ENCODE data around the gene OR1K1.

The OR1K1 gene

DNA sequence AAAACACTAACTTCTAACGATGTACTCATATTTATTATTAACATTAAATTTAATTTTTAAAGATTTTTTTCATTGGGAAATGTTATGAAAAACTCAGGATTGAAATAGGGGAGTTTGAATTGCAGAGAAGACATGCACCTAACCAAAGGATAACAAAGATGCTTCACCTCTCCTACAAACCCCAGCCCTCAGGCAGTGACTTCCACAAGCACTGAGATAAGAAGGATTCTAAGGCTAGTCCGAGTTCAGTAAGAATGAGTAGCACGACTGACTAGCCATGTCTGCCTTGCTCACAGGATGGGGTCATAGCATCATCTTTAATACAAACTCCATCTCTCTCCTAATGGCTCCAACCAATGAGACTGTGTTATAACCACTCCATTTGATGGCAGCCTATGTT, 18.3 kb upstream of the OR1K1 start:
- TF ChIP-seq, protein P1, sequence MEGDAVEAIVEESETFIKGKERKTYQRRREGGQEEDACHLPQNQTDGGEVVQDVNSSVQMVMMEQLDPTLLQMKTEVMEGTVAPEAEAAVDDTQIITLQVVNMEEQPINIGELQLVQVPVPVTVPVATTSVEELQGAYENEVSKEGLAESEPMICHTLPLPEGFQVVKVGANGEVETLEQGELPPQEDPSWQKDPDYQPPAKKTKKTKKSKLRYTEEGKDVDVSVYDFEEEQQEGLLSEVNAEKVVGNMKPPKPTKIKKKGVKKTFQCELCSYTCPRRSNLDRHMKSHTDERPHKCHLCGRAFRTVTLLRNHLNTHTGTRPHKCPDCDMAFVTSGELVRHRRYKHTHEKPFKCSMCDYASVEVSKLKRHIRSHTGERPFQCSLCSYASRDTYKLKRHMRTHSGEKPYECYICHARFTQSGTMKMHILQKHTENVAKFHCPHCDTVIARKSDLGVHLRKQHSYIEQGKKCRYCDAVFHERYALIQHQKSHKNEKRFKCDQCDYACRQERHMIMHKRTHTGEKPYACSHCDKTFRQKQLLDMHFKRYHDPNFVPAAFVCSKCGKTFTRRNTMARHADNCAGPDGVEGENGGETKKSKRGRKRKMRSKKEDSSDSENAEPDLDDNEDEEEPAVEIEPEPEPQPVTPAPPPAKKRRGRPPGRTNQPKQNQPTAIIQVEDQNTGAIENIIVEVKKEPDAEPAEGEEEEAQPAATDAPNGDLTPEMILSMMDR (conservative IDR thresholded peaks at IDR 0.05), result no peak
- no peak overlapping the region for H3K27ac ChIP-seq

DNA sequence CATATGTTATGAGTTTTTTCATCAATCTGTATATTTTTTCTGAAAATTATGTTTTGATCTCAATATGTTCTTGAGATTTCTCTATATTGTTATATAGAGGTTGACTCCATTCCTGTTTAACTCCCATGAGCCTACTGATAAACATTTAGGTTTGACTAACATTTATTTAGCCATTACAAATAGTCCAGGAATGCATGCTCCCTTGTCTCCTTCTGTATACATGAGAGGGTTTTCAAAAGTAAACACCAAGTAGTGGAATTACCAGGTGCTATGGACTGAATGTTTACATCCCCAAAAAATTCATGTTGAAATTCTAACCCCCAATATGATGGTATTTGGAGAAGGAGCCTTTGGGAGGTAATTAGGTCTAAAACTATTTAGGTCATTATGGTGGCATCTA, 14.7 kb upstream of the OR1K1 start:
- TF ChIP-seq, protein P1 (conservative IDR thresholded peaks at IDR 0.05), result no peak
- no peak overlapping the region for H3K27ac ChIP-seq

DNA sequence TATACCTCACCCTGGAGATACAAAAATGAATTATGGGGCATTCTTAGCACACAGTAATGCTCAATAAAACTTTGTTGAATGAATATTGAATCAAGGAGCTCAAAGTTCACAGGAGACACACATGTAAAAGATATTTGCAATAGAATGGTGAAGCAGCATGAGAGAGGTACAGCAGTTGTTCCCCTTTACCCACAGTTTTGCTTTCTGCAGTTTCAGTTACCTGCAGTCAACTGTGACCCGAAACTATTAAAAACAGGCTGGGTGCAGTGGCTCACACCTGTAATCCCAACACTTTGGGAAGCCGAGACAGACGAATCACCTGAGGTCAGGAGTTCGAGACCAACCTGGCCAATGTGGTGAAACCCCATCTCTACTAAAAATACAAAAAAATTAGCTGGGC, 13.6 kb upstream of the OR1K1 start:
- TF ChIP-seq, protein P1 (conservative IDR thresholded peaks at IDR 0.05), result no peak
- H3K27ac ChIP-seq, result no peak overlapping the region

DNA sequence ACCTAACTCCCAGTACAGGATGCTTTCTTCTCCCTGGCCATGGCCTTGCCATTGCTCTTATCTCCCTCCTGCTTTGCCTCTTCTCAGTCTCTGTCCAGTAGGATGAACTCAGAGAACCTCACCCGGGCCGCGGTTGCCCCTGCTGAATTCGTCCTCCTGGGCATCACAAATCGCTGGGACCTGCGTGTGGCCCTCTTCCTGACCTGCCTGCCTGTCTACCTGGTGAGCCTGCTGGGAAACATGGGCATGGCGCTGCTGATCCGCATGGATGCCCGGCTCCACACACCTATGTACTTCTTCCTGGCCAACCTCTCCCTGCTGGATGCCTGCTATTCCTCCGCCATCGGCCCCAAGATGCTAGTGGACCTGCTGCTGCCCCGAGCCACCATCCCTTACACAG, 11.1 kb upstream of the OR1K1 start, which contains the start of gene OR5C1:
Gene OR5C1 (plus strand): TSS at position 103 of the 400 bp plus-strand sequence. CDS start 0 bp downstream, at position 103.
- TF ChIP-seq, protein P1 (conservative IDR thresholded peaks at IDR 0.05), result no peak
- no peak within 1 kb of the TSS for H3K27ac ChIP-seq

DNA sequence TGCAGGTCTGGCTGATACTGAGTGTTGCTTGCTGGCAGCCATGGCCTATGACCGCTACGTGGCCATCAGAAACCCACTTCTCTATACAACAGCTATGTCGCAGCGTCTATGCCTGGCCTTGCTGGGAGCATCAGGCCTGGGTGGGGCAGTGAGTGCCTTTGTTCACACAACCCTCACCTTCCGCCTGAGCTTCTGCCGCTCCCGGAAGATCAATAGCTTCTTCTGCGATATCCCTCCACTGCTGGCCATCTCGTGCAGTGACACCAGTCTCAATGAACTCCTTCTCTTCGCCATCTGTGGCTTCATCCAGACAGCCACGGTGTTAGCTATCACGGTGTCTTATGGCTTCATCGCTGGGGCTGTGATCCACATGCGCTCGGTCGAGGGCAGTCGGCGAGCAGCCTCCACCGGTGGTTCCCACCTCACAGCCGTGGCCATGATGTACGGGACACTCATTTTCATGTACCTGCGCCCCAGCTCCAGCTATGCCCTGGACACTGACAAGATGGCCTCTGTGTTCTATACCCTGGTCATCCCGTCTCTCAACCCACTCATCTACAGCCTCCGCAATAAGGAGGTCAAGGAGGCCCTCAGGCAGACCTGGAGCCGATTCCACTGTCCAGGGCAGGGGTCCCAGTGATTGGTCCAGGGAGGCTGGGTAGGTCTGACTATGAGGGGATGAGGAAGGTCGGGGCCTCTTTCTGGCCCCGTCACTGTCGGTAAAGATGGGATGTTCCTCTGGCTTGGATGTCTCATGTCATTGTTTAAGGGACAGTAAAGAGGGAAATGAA, 10.5 kb upstream of the OR1K1 start:
- no peak overlapping the region for H3K27ac ChIP-seq
- TF ChIP-seq, protein P1 (conservative IDR thresholded peaks at IDR 0.05), result no peak

DNA sequence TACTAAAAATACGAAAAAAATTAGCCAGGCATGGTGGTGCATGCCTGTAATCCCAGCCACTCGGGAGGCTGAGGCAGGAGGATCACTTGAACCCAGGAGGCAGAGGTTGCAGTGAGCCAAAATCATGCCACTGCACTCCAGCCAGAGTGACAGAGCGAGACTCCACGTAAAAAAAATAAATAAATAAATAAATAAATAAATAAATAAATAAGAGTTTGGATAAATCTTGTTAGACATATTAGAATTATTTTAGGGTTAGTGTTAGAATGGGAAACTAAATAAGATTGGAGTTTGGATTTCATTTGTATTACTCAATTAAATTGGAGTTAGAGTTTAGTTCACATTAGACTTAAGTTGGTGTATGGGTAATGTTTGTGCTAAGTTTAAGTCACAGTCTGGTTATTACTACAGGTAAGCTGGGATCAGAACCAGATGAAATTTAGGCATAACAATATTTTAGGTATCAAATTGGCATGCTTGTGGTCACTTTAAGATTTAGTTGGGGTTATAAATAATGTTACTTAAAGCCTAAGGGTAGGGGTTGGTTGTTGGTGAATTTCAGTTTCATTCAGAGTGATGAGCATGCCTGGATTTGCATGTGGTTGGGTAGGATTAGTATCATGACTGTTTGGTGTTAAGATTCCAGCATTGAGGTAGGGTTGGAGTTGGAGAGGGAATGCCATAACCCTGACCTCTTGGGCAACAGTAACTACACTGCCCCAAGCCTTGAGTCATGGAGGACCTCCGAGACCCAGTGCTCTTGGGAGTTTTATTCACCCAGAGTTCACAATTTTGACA, 7.9 kb upstream of the OR1K1 start:
- no peak overlapping the region for H3K27ac ChIP-seq
- TF ChIP-seq, protein P1 (conservative IDR thresholded peaks at IDR 0.05), result no peak

DNA sequence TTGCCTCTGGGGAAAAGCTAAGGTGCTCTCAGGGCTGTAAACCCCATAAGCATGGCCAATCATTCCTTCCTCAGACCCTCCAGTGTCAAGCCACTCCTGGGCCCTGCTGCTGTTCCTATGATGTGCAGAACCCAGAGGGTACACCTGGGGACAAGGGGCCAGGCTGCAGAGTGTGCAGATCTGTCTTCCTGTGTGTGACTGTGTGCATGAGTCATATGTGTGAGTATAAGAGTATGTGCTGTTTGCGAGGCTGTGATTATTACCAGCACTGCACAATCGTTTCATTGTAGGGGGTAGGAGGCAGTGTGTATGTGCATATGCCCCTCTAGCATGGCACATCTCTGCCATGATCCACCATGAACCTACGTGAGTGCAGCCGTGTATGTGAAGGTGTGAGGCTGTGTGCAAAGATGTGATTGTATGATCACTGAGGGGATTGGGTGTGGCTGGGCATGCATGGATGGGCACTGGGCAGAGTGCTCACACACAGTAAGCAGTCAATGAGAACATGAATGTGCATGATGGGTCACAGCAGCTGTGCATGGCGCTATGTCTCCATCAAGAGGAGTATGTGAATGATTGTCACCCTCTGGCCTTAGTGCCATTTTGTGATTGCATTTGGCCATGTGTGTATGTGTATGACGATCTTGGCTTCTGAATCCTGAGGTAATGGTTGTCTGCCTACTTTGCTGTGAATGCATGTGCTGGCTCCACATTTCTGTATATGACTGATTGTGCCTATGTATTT, 2.4 kb upstream of the OR1K1 start:
- no peak overlapping the region for H3K27ac ChIP-seq
- TF ChIP-seq, protein P1 (conservative IDR thresholded peaks at IDR 0.05), result no peak; the same call in 1 of the 2 replicates
